ENCODE data around the gene RFFL.
"Not testable (repeated sequence)": the region's sequence is repeated elsewhere in the genome, so short reads cannot be mapped to it uniquely, and the experiment has no call there.

The RFFL gene, protein sequence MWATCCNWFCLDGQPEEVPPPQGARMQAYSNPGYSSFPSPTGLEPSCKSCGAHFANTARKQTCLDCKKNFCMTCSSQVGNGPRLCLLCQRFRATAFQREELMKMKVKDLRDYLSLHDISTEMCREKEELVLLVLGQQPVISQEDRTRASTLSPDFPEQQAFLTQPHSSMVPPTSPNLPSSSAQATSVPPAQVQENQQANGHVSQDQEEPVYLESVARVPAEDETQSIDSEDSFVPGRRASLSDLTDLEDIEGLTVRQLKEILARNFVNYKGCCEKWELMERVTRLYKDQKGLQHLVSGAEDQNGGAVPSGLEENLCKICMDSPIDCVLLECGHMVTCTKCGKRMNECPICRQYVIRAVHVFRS

DNA sequence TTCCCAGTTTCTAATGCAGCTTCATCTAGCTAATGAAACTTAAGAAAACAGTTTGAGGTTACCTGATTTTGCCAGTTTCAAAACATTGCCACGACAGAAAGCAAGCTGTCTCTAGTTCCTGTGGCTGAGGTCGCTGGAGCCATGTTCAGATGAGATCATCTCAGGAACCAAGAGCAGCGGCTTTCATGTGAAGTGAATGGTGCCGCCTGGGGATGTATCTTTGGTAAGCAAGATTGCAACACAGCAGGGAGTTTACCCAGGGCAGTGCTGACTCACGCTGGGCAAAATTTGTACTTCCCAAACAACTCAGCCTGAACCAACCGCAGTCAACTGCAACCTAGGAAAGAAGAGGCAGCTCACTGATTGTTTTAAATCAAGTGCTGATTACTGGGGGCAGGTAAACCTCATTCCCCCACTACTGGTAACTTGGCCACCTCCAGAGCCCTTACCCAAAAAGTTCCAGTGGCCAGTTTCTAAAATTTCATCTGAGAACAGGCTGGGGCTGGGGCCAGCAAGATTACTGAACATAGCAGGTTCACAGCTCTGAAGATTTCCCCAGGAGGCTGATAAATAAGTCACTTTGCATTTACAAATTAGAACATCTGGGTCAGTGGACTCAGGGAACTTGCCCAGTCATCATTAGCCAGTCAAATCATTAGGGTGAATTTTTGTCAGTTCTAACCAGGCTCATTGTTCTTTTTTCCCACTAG lies at the start of gene RFFL:
TSS of gene RFFL (minus strand) at position 194 of the 710 bp plus-strand sequence. CDS start 37,154 bp downstream, outside the sequence.
- peak; percentile 90 for DNase-seq

DNA sequence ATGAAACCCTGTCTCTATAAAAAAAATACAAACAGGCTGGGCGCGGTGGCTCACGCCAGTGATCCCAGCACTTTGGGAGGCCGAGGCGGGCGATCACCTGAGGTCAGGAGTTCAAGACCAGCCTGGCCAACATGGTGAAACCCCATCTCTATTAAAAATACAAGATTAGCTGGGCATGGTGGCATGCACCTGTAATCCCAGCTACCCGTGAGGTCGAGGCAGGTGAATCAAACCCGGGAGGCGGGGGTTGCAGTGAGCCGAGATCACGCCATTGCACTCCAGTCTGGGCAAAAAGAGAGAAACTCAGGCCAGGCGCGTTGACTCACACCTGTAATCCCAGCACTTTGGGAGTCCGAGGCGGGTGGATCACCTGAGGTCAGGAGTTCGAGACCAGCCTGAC lies 47.3 kb upstream of the RFFL start:
- not testable (repeated sequence) for DNase-seq

DNA sequence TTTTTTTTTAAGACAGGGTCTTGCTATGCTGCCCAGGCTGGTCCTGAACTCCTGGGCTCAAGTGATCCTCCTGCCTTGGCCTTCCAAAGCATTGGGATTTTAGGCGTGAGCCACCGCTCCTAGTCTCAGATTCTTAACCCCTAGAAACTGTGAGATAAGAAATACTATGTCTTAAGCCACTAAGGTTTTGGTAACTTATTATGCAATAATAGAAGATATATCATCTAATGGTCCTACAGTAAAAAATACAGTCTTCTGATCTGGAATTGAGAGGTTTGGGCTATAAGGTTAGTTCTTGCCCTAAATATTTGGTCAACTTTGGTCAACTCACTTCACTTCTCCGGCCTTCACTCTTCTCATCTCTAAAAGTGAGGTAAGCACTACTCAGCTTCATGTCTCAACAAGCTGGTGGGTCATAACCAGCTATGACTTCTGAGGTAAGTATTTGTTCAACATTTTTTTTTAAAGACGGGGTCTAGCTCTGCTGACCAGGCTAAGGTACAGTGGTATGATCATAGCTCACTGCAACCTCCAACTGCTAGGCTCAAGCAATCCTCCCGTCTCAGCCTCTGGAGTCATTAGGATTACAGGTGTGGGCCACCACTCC lies 41.4 kb upstream of the RFFL start:
- DNase-seq = no peak

DNA sequence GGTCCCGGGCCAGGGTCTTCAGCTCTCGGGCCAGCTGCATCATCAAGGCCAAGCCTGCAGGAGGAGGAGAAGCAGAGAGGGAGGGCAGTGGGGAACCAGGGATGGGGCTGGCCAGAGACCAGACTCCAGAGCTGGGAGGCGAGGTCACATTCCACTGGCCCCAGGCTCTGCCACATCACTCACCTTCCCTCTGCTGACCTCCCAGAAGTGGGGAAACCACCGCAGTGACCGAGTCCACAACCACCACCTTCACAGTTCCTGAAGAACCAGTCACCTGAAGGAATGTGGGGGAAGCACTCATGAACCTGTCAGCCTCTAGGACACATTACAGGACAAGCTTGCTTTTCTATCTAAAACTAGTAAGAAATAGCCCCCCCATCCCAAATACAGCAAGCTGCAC lies 39.8 kb upstream of the RFFL start:
- DNase-seq = no peak

DNA sequence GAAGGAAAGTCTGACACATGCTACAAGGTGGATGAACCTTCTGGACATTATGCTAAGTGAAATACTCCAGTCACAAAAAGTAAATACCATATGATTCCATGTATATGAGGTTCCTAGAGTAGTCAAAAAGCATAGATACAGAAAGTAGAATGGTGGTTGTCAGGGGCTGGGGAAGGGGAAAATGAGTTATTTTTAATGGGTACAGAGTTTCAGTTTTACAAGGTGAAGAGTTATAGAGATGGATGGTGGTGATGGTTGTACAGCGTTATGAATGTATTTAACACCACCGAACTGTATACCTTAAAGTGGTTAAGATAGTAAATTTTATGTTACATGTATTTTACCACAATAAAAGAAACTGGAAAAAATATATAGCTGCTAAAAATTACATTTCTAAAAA lies 38.2 kb upstream of the RFFL start:
- DNase-seq = no peak

DNA sequence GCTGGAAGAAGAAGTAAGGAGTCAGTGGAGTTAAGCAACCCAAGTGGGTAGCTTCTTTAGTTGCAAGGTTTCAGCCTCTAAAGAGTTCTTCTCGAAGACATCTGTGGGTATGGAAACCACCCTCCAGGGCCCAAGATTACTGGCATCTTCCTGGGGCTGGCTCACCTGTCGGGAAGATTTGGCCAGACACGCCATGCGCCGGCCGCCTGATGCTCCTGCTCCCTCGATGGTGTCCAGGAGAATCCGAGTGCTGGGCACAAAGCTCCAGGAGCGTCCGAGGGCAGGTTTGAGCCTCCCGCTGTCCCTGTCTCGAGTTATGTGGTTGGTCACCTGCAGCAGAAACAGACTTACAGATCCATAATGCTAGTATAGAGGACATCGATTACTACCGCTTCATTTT lies 37.5 kb upstream of the RFFL start:
- DNase-seq = no peak

DNA sequence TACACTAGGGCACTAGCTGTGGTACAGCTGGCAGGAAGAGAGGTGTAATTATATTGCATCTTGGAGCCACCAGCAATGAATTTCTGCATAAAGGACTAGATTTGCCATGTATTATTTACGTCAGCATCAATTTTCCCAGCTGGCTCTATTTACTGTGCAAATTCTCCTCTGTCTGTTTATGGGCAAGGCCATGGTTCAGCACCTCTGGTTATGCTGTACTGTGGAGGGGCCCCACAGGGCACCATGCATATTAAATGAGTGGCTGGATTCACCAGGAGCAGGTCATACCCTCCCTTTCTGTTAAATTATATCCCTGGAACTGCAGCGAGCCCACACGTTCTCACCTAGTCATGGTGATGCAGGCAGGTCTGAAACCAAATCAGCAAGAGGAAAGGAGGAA lies 36.4 kb upstream of the RFFL start:
- DNase-seq = no peak

DNA sequence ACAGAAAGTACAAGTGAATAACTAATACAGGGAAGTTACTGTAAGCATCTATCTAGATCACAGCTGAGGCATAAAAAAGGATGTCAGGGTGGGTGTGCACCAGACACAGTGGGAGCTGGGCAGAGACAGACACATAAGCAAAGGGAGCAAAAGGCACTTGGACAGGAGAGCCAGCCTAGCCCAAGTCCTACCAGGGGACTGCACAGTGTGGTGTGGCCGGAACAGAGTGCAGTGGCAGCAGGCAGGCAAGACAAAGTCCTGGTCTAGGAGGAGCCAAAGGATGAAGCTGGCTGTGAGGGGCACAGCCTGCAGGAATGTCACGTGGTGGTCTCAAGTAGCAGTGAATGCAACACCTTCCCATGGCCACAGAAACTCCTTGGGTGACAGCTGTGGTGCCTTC lies 34.3 kb upstream of the RFFL start:
- no peak for DNase-seq

DNA sequence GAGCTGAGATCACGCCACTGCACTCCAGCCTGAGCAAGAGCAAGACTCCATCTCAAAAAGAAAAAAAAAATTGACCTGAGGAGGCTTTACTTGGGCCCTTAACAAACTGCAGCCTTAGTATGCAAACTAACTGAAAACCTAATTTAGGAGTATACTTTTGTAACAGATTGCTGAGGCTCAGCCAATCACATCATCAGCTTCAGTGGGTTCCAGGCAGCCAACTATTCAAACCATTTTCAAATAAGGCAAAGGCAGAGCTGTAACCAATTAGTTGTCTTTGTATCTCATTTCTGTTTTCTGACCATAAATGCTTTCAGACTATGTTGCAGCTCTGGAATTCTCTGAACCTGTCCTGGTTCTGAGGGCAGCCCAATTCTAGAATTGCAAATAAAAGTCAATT lies 32.2 kb upstream of the RFFL start:
- DNase-seq = no peak

DNA sequence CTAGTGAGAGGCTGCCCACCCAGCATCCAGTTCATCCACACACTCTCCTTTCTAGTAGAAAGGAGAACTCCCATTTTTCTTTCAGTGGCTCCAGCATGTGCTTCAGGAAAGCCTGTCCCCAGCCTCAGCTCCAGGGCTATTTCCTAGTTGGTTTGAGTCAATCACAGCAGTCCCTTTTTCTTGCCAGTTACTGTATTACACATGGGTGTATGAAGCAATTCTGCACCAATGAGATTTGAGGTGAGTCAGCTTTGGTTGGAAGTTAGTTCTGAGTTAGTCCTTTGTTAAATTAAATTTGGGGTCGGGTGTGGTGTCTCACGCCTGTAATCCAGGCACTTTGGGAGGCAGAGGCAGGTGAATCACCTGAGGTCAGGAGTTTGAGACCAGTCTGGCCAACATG lies 31.4 kb upstream of the RFFL start:
- no peak for DNase-seq

DNA sequence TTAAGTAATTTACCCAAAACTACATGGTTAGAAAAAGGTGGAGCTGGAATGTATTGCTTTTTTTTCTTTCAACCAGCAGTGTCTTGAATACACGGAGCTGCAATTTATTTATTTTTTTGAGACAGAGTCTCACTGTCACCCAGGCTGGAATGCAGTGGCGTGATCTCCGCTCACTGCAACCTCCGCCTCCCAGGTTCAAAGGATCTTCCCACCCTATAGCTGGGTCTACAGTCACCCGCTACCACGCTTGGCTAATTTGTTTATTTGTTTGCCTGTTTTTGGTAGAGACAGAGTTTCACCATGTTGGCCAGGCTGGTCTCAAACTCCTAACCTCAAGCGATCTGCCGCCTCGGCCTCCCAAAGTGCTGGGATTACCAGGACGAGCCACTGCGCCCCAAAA lies 27.2 kb upstream of the RFFL start:
- not testable (repeated sequence) for DNase-seq

DNA sequence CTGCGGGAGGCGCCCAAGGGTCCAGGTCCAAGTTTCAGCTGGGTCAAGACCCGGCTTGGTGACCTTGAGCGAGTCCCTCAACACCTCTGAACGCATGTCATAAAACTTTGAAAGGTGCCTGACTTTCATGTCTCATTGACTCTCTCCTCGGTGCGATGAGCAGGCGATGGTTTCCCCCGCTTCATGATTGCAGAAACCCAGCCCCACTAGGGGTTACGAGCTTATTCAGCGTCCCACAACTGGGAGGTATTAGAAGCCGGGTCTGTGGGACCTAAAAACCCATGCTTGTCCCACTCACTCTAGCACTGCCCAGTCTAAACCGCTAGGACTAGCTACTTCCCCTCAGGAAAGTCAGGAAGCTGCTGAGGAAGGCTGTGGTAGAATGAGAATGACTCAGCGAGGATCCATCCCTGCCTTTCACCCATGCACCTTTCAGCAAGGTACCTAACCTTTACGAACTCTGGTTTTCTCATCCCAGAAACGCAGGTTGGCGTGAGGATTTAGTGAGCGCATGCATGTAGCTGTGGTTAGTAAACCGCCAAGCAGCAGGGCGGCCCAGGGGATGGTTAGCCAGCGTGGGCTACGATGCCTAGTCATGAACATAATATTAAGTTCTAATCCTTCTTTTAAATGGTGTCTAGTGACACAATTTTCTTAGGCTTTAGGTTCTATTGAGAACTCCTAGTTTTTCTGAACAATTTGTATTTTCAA lies 26.2 kb upstream of the RFFL start:
- no peak for DNase-seq

DNA sequence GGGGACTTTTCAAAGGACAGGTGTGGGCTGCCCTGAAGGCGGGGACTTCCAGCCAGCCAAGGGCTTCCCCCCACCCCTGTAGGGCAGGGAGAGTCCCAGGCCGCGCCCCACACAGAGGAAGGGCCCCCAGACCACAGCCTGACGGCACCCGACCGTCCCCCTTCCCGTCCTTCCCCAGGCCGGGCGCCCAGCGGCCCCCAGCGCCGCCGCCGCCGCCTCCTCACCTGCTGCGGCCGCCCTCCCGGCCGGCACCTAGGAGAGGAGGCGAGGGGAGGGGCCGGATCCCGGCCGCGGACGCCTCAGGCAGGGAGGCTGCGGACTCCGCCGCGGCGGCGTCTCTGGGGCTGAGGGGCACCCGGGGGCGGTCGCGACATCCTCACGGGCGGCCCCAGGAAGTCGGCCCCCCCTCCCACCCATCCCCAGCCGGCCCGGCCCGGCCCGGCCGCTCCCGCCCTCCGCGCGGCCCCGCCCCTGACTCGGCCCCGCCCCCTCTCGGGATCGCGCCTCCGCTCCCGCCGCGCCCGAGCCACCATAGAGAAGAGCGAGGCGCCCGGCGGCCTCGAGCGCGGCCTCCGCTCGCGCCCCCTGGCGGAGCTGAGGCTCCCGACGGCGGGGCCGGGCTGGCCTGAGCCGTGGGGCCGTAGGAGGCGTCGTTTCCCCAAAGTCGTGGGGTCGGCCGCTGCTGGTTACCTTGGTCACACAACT lies 25.5 kb upstream of the RFFL start:
- peak; percentile 93 for DNase-seq

DNA sequence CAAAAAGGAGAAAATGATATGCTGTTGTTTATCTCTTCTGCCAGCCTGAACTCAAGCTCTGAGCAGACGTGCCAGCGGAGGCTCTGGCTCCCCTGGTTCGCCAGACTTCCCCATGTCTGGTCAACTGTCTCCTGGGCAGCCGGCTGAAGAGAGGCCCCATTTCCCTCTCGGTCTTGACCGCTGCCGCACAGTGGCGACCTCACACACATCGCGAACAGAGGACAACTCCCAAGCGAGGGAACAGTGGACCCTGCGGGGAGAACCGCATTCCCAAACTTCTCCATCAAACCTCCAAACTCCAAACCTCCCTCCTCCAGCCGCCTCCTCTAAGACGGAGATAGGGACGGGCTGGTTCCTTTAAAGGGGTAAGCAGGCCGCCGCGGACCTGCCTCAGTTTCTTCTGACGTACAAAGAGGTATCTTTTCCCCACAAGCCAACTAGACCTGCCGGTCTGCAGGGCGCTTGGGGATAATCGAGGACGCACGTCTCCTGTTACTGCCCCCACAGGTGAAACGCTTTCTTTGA lies 24.9 kb upstream of the RFFL start:
- DNase-seq = no peak

DNA sequence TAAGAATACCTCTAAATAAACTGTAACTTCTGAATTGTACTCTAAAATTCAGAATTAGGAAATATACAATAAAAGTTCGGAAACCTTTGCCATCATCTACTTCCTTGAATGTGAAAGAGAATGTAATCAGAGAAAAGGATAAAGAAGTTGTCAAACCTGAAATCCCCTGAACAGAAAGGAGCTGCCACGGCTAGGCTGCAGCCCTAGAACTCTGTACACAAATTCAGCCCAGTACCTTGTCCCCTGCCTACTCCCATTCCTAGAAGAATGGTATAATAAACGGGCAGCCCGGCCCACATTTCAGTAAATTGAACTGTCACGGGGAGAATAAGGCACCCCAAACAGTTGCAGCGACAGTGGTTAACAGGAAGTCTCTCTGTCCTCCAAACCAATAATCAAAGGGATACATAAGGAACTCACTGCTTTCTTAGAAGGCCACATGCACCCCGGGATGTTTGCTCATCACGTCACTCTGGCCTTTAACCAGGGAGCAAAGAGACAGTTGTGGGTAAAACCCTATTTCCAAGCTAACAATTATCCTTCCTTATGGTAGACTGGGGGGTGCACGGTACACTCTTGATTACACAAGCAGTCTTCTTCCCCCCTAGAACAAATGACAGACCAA lies 24.3 kb upstream of the RFFL start:
- DNase-seq = peak; percentile 43

DNA sequence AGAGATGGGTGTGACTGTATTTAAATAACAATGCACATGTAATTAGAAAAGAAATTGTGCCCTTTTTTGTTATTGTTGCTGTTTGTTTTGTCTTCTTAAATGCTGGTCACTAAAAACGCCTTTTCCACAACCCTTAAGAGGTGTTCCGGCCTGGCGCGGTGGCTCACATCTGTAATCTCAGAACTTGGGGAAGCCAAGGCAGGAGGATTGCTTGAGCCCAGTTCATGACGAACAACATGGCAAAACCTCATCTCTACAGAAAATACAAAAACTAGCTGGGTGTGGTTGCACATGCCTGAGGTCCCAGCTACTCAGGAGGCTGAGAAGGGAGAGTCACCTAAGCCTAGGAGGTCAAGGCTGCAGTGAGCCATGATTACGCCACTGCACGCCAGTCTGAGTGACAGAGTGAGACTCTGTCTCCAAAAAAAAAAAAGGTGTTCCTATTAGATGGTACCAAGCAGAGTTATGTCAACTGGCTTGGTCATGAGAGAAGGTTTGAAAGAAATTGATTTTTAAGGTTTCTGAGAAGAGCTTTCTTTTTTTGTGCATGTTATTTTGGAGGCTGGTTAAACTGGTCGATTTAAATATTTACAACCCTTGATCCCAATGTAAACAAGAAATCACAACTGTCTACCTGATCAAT lies 23.5 kb upstream of the RFFL start:
- DNase-seq = no peak

DNA sequence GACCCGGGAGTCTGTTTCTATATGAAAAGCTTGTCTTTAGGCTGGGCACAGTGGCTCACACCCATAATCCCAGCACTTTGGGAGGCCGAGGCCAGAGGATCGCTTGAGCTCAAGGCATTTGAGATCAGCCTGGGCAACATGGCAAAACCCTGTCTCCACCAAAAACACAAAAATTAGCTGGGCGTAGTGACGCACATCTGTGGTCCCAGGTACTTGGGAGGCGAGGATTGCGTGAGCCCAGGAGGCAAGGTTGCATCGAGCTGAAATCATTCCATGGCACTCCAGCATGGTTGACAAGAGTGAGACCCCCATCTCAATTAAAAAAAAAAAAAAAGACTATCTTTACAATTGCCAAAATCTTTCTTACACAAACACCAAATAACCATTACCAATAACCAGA lies 22.7 kb upstream of the RFFL start:
- no peak for DNase-seq

DNA sequence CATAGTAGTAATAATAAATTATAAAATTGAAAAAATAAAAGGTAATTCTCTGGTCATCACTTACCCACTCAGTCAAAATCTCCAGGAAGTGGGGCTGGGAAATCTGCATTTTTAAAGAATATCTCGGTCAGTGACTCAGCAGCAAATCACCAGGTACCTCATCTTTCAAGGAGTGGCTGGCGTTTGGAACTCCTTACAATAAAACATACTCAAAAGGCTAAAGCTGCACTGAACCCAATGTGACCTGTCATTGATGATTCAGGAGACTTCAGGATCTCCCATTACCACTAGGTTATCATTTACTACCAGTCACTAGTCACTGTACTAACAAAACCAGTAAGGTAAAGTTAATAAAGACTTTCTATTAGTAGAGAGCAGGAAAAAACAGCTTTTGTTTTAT lies 21.5 kb upstream of the RFFL start:
- DNase-seq = no peak

DNA sequence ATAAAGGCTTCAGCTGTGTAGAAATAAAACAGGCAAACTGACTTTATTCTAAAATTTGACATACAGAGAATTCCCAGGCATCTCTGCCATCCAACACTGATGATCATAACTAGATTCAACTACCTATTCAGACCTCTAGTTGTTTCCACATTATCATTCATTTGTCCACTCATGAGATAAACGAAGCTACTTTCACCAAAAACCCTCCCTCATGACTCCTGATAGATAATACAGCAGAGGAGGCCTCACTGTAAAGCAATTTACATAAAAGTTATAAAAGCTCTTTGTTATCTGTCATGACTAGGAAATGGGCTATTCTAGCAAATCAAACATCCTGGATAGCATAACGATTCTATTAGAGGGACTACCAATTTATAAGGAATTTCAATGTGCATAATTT lies 19.6 kb upstream of the RFFL start:
- no peak for DNase-seq

DNA sequence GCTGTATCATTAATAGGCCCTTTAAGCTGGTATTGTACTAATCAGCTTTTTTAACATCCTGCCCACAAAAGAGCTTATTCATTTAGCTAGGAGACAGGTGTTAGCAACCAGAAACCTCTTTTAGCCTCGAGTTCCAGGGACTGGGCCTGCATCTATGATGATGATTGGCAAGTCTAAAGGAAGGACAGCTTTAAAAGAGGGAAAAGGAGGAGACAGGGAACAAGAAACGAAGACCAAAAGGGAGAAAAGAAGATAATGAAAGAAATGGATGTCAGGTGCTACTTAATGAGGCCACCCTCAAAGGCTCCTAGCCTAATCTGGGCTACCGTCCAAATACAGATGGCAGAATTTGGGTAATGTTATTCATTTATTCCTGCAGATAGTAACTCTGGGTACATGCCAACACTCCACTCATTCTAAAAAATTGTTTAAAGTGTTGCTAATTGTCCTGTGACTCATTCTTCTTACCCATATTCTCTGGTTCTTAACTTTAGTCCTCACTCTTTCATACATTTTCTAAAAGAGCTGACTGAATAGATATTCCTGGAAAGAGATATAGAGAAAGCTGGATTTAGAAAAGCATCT lies 18.7 kb upstream of the RFFL start:
- DNase-seq = peak; percentile 29

DNA sequence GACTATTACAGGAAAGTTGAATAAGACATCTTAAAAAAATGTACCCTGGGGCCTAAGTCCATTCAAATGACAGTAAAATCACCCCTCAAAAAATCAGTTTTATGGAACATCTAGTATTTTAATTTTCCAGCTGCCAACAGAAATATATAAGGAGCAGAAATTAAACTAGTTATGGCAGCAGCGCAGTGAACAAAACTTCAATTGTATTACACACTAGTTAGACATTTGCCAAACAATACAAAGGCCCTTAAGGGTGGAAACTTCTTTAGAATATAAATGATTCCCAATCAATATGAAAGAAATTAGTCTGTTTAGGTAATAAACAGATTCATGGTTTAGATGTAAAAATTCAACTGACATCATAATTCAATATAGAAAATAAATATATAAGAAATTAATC lies 18.1 kb upstream of the RFFL start:
- DNase-seq = no peak

Measured in CD4-positive, alpha-beta T cell treated with Interleukin-12 subunit alpha and Interleukin-12 subunit beta, for 1 hour (primary cell).